Skeletal muscle satellite cell (primary cell): Measurements from ENCODE around the gene CLPTM1L.
"Not testable (repeated sequence)": the region's sequence is repeated elsewhere in the genome, so short reads cannot be mapped to it uniquely, and the experiment has no call there.

Experiments
- H3K27me3 ChIP-seq: 2 replicates; pipeline ENCODE4 v1.7.0; 2013; ENCODE audit warnings: low read length; ENCODE audit not compliant: control insufficient read depth, insufficient read depth
- H3K36me3 ChIP-seq: 2 replicates; pipeline ENCODE4 v1.7.0; 2013; ENCODE audit warnings: mild to moderate bottlenecking, control low read depth, low read length; ENCODE audit not compliant: insufficient read depth
- H3K4me1 ChIP-seq: 2 replicates; pipeline ENCODE4 v1.7.0; 2013; ENCODE audit warnings: low read length; ENCODE audit not compliant: control insufficient read depth, insufficient read depth
- H3K4me2 ChIP-seq: 2 replicates; pipeline ENCODE4 v1.7.0; 2013; ENCODE audit warnings: mild to moderate bottlenecking, low read length
- H3K4me3 ChIP-seq: 2 replicates; pipeline ENCODE4 v1.7.0; 2013; ENCODE audit warnings: low read length
- H3K9ac ChIP-seq: 2 replicates; pipeline ENCODE4 v1.7.0; 2013; ENCODE audit warnings: mild to moderate bottlenecking, low read depth, low read length, moderate library complexity
- H3K9me3 ChIP-seq: replicated peaks from 2 replicates; pipeline ENCODE4 v1.7.0; 2013; ENCODE audit warnings: mild to moderate bottlenecking, control low read depth, low read length

The CLPTM1L gene

GRCh38 chr5:1343931-1344901 lies 683 bp downstream of the CLPTM1L start:
- Histone ChIP-seq H3K9ac (peak overlapping the region; percentile 100), H3K9me3 (no peaks in the 10 kb centered on the region), H3K27me3 (no peaks in the 10 kb centered on the region), H3K4me3 (peak overlapping the region; percentile 100), H3K4me1 (peaks cover 17% of the 10 kb centered on the region), H3K36me3 (peaks cover 29% of the 10 kb centered on the region), H3K4me2 (peak overlapping the region; percentile 94)

- Histone ChIP-seq H3K4me3 (peak overlapping the region; percentile 100), H3K9me3 (no peaks in the 10 kb centered on the region), H3K9ac (peak overlapping the region; percentile 100), H3K4me1 (peaks cover 17% of the 10 kb centered on the region), H3K27me3 (no peaks in the 10 kb centered on the region), H3K4me2 (peak overlapping the region; percentile 94), H3K36me3 (peaks cover 36% of the 10 kb centered on the region)
Measured at GRCh38 chr5:1343315-1343751, 1.6 kb downstream of the CLPTM1L start.

- Histone ChIP-seq H3K36me3 (peaks cover 42% of the 10 kb centered on the region), H3K4me1 (peaks cover 17% of the 10 kb centered on the region)
- not testable (repeated sequence) for H3K4me3 ChIP-seq, H3K9me3 ChIP-seq, H3K9ac ChIP-seq, H3K27me3 ChIP-seq, H3K4me2 ChIP-seq
Measured at GRCh38 chr5:1342711-1343110, 2.2 kb downstream of the CLPTM1L start.

GRCh38 chr5:1342268-1342667 lies 2.6 kb downstream of the CLPTM1L start:
- Histone ChIP-seq H3K9me3 (no peaks in the 10 kb centered on the region), H3K27me3 (no peaks in the 10 kb centered on the region), H3K4me3 (no peak overlapping the region), H3K4me1 (peaks cover 17% of the 10 kb centered on the region), H3K9ac (no peak overlapping the region), H3K36me3 (peaks cover 47% of the 10 kb centered on the region), H3K4me2 (no peak overlapping the region)

GRCh38 chr5:1341863-1342262 lies 3.0 kb downstream of the CLPTM1L start:
- H3K4me3 ChIP-seq, result no peak overlapping the region
- H3K36me3 ChIP-seq, result peaks cover 50% of the 10 kb centered on the region
- peaks cover 17% of the 10 kb centered on the region for H3K4me1 ChIP-seq

GRCh38 chr5:1339818-1340210 lies 5.1 kb downstream of the CLPTM1L start:
- not testable (repeated sequence) for H3K4me3 ChIP-seq, H3K27me3 ChIP-seq, H3K9ac ChIP-seq, H3K4me2 ChIP-seq, H3K9me3 ChIP-seq
- H3K4me1 ChIP-seq, result peaks cover 12% of the 10 kb centered on the region
- peaks cover 70% of the 10 kb centered on the region for H3K36me3 ChIP-seq

More at GRCh38 chr5:1341863-1342262, 3.0 kb downstream of the CLPTM1L start:
- no peaks in the 10 kb centered on the region for H3K9me3 ChIP-seq
- no peaks in the 10 kb centered on the region for H3K27me3 ChIP-seq
- no peak overlapping the region for H3K4me2 ChIP-seq
- H3K9ac ChIP-seq, result no peak overlapping the region

- not testable (repeated sequence) for H3K4me2 ChIP-seq, H3K27me3 ChIP-seq, H3K9ac ChIP-seq, H3K9me3 ChIP-seq, H3K4me3 ChIP-seq
- peaks cover 12% of the 10 kb centered on the region for H3K4me1 ChIP-seq
- peaks cover 74% of the 10 kb centered on the region for H3K36me3 ChIP-seq
Measured at GRCh38 chr5:1339139-1339817, 5.6 kb downstream of the CLPTM1L start.

GRCh38 chr5:1338506-1339070 lies 6.3 kb downstream of the CLPTM1L start:
- H3K36me3 ChIP-seq, result peaks cover 81% of the 10 kb centered on the region
- H3K4me3 ChIP-seq, result no peak overlapping the region
- H3K4me1 ChIP-seq, result peaks cover 5% of the 10 kb centered on the region
- no peaks in the 10 kb centered on the region for H3K27me3 ChIP-seq
- H3K9ac ChIP-seq, result no peak overlapping the region
- H3K9me3 ChIP-seq, result no peaks in the 10 kb centered on the region
- no peak overlapping the region for H3K4me2 ChIP-seq

- H3K27me3 ChIP-seq, result no peaks in the 10 kb centered on the region
- H3K4me3 ChIP-seq, result no peak overlapping the region
- no peaks in the 10 kb centered on the region for H3K9me3 ChIP-seq
- H3K9ac ChIP-seq, result no peak overlapping the region
- peaks cover under 1% of the 10 kb centered on the region for H3K4me1 ChIP-seq
- H3K4me2 ChIP-seq, result no peak overlapping the region
- peaks cover 83% of the 10 kb centered on the region for H3K36me3 ChIP-seq
Measured at GRCh38 chr5:1338196-1338490, 6.8 kb downstream of the CLPTM1L start.

- H3K9me3 ChIP-seq, result no peaks in the 10 kb centered on the region
- no peak overlapping the region for H3K9ac ChIP-seq
- H3K4me1 ChIP-seq, result no peaks in the 10 kb centered on the region
- H3K4me3 ChIP-seq, result no peak overlapping the region
- peaks cover 84% of the 10 kb centered on the region for H3K36me3 ChIP-seq
- no peaks in the 10 kb centered on the region for H3K27me3 ChIP-seq
- H3K4me2 ChIP-seq, result no peak overlapping the region
Measured at GRCh38 chr5:1337489-1338195, 7.3 kb downstream of the CLPTM1L start.
